A204.1 (cell line): ENCODE results near the gene C11orf86.
"Not testable (repeated sequence)": the region's sequence is repeated elsewhere in the genome, so short reads cannot be mapped to it uniquely, and the experiment has no call there.

Experiments
- FAIRE-seq: peaks from 2 replicates; lab custom pipeline; 2012; peaks lifted over from hg19 to GRCh38; lab: Jason Lieb, UNC

The C11orf86 gene

GRCh38 chr11:66974724-66975404 lies at the start of gene C11orf86:
Gene C11orf86 (plus strand): TSS chr11:66975304. CDS start chr11:66975363, 59 bp downstream.
- no peak for FAIRE-seq

GRCh38 chr11:66929753-66930152 lies 45.4 kb upstream of the C11orf86 start:
- no peak for FAIRE-seq

- FAIRE-seq = no peak
Observed at GRCh38 chr11:66932543-66932942, 42.6 kb upstream of the C11orf86 start.

GRCh38 chr11:66933531-66933930 lies 41.6 kb upstream of the C11orf86 start:
- FAIRE-seq = no peak

- no peak for FAIRE-seq
Observed at GRCh38 chr11:66934950-66935779, 39.9 kb upstream of the C11orf86 start.

GRCh38 chr11:66936311-66936711 lies 38.8 kb upstream of the C11orf86 start:
- FAIRE-seq = no peak

- FAIRE-seq = no peak
Observed at GRCh38 chr11:66937193-66937733, 37.8 kb upstream of the C11orf86 start.

GRCh38 chr11:66938582-66939135 lies 36.4 kb upstream of the C11orf86 start:
- FAIRE-seq = no peak

GRCh38 chr11:66950112-66950535 lies 25.0 kb upstream of the C11orf86 start:
- no peak for FAIRE-seq

- FAIRE-seq = no peak
Observed at GRCh38 chr11:66951135-66951534, 24.0 kb upstream of the C11orf86 start.

- FAIRE-seq = no peak
Observed at GRCh38 chr11:66951927-66952337, 23.2 kb upstream of the C11orf86 start.

GRCh38 chr11:66953081-66953833 lies 21.8 kb upstream of the C11orf86 start:
- FAIRE-seq = no peak

- no peak for FAIRE-seq
Observed at GRCh38 chr11:66956689-66957290, 18.3 kb upstream of the C11orf86 start.

- FAIRE-seq = no peak
Observed at GRCh38 chr11:66957971-66958231, 17.2 kb upstream of the C11orf86 start.

GRCh38 chr11:66958232-66958955 lies 16.7 kb upstream of the C11orf86 start, which contains the start of gene PC:
Gene PC (minus strand): TSS chr11:66958383. CDS start chr11:66872159, 86,224 bp downstream.
- FAIRE-seq = peak; percentile 94

- no peak for FAIRE-seq
Observed at GRCh38 chr11:66958956-66959274, 16.2 kb upstream of the C11orf86 start.

- FAIRE-seq = not testable (repeated sequence)
Observed at GRCh38 chr11:66961691-66962213, 13.4 kb upstream of the C11orf86 start.

- FAIRE-seq = no peak
Observed at GRCh38 chr11:66962247-66962646, 12.9 kb upstream of the C11orf86 start.

GRCh38 chr11:66962801-66963200 lies 12.3 kb upstream of the C11orf86 start:
- no peak for FAIRE-seq

GRCh38 chr11:66964495-66964894 lies 10.6 kb upstream of the C11orf86 start:
- FAIRE-seq = no peak

GRCh38 chr11:66966351-66966750 lies 8.8 kb upstream of the C11orf86 start:
- FAIRE-seq = no peak
